ENCODE results near the gene POC1A.

Gene POC1A

DNA sequence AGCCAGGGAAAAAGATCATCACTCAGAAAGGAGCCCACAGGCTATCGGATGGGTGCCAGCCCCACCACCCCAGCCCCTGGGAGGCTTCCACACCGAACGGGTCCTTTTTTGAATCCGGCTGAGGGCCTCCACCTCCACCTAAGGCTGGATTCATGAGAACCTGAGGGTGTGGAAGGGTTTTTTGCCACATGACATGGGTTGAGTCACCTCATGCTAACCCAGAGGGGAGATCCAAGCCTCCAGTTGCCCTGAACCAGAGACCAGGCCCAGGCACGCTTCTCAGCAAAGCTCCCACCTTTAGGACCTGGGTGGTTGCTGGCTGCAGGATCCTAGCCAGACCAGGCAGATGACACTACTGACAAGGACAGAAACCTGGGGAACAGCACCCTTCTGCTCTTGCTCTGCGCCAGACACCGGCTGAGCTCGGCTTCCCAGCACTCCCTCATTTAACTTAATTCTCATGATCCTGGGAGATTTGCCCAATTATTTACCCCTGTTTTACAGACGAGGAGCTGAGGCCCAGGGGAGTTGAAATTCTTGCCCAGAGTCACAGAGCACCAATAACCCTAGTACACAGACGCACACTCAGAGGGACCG is 123.4 kb downstream of the POC1A start:
- DNase-seq, result no peak
- intact Hi-C loops (cut with DNase I), result no loop called here

DNA sequence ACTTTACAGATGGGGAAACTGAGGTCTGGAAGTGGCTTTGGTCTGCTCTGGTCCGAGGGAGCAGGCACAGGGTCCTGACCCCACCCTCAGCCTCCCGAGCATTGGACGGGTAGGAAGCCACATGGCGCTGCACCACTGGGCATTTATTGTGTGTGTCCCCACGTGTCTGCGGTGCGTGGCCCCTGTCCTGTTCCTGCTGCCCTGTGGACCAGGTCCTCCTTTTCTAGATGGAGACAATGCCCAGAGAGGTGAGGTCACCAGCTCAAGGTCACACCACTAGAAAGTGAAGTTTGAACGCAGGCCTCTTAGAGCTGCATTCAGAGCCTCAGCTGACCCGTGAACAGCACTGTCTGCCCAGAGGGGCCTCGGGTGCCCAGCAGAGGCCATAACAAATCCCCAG is 124.7 kb downstream of the POC1A start:
- DNase-seq, result no peak
- intact Hi-C loops (cut with DNase I), result no loop called here

DNA sequence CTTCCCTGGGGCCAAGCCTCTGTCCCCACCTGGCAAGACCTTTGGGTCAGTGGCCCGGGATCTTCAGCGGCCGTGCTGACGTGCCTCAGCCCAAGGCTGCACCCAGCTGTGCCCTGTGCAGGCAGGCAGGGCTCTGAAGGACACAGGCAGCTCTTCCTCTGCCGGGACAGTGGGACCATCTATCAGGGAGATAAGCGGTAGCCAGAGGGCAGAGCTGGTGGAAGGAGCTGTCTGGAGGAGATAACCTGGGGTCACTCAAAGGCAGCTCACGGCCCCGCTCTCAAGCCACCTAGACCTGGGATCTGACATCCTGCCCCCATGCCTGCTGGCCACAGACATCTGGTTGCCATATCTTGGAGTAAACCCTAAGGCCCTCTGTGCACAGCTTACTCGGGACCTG is 125.2 kb downstream of the POC1A start:
- intact Hi-C loops (cut with DNase I), result no loop called here
- DNase-seq, result no peak

DNA sequence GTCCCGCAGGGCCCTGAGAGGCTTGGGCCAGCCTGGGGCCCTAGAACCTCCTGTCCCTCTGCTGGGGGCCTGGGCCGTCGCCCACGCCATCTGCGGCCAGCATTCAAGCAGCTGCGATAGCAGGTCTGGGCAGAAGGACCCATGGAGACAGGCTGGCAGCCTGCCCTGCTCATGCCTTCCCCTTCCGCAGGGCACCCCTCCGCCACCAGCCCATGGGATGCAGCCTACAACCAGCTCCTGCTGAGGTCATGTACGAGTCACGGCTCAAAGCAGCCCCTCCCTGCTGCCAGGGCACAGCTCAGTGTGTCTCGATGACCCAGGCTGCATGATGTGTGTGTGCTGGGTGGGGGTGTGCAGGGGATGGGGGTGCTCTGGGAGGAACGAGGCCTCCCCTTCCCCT is 125.7 kb downstream of the POC1A start:
- intact Hi-C loops (cut with DNase I), result no loop called here
- DNase-seq, result peak; percentile 76 to 97 (median 88)

DNA sequence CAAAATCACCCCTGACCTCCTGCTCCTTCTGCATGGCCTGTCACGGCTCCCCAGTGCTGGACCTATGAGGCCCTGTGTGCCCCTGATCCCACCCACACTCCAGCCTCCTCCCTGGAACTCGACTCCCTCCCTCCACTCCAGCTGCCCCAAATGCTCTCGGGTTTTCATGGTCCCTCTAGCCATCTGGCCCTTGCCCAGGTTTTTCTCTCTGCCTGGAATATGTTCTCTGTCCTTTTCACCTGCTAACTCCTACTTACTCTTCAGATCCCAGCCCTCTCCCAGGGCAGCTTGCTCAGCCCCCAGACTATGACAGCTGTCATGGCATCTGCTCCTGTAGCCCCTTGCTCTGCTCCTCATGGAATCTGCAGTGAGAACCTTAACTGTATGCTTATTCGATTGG is 128.2 kb downstream of the POC1A start:
- intact Hi-C loops (cut with DNase I), result no loop called here
- no peak for DNase-seq

DNA sequence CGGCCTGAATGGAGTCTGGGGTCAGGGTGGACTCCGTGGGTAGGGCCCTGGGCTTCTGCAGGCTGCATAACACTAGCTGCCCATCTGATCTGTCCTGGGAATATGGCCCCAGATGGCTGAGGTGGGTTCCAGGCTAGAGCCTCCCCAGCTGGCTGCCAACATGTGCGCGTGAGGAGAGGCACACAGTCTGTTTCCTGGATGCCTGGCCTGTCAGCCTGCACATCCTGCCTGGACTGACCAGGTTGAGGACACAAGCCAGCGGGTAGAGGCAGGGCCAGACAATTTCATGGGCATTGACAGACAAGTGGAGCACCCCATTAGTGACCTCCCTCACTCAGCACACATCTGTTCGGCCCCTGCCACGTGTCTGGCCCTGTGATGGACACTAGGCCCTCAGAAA is 128.8 kb downstream of the POC1A start:
- DNase-seq, result no peak
- intact Hi-C loops (cut with DNase I), result no loop called here

All from head of caudate nucleus (tissue), 42 donors.